ENCODE measurements around the gene LELP1. TPM values are rescaled to one million over a fixed set of nuclear protein-coding genes. Genes with fewer than 3 reads are reported as not detected.
A peak's percentile ranks its signal among the peaks of the same experiment; 100 is the strongest.

LELP1 gene
- total RNA-seq, 2 experiments from 2014 or later: not detected

- Histone ChIP-seq H3K27ac (ENCODE audit: low read depth, low read length, poor library complexity, severe bottlenecking) (no peak overlapping the region), H2AFZ (ENCODE audit: low read length) (no peak overlapping the region), H3K4me1 (ENCODE audit: insufficient read depth, low read length, poor library complexity, severe bottlenecking) (no peaks in the 10 kb centered on the region), H4K20me1 (ENCODE audit: insufficient read depth, low read length) (no peaks in the 10 kb centered on the region), H3K36me3 (ENCODE audit: insufficient read depth, low read length) (no peaks in the 10 kb centered on the region), H3K4me2 (ENCODE audit: low read length) (no peak overlapping the region), H3K79me2 (ENCODE audit: insufficient read depth, low read depth, low read length) (no peaks in the 10 kb centered on the region), H3K9me2 (ENCODE audit: insufficient read depth, low read length) (no peaks in the 10 kb centered on the region), H3K4me3 (ENCODE audit: low read depth, low read length, poor library complexity, severe bottlenecking) (no peak overlapping the region), H3K9me3 (ENCODE audit: low read length) (no peaks in the 10 kb centered on the region)
- ChIA-PET POLR2A (no interaction called here), CTCF (ENCODE audit: unreplicated experiment) (no interaction called here)
- intact Hi-C loops (cut with micrococcal nuclease; ENCODE audit: unreplicated experiment): no loop called here
- no peak for DNase-seq (ENCODE audit: low spot score)
- BruUV-seq (replicated peaks): no TSS peak
- TF ChIP-seq CTCF (conservative IDR thresholded peaks at IDR 0.05; ENCODE audit: low read length) (peak; percentile 55), EZH2phosphoT487 (IDR thresholded peaks at IDR 0.05; ENCODE audit: borderline replicate concordance, low read depth, low read length) (no peak)
Observed at GRCh38 chr1:153190373-153190772, 12.9 kb upstream of the LELP1 start.

- H4K20me1 ChIP-seq (ENCODE audit: insufficient read depth, low read length): no peaks in the 10 kb centered on the region
- DNase-seq (ENCODE audit: low spot score): peak; percentile 12
- H3K36me3 ChIP-seq (ENCODE audit: insufficient read depth, low read length): no peaks in the 10 kb centered on the region
- no peak overlapping the region for H3K27ac ChIP-seq (ENCODE audit: low read depth, low read length, poor library complexity, severe bottlenecking)
- H3K4me2 ChIP-seq (ENCODE audit: low read length): no peak overlapping the region
- H3K9me3 ChIP-seq (ENCODE audit: low read length): no peaks in the 10 kb centered on the region
- no peaks in the 10 kb centered on the region for H3K9me2 ChIP-seq (ENCODE audit: insufficient read depth, low read length)
- POLR2A ChIA-PET: interaction anchor here (1.1 kb wide), 1 partner anchor 22 kb away, joined by 3 read pairs; no protein-coding TSS in a partner anchor
- peak; percentile 68 for TF ChIP-seq CTCF (conservative IDR thresholded peaks at IDR 0.05; ENCODE audit: low read length)
- TF ChIP-seq EZH2phosphoT487 (IDR thresholded peaks at IDR 0.05; ENCODE audit: borderline replicate concordance, low read depth, low read length): no peak
- no TSS peak for BruUV-seq (replicated peaks)
- no peaks in the 10 kb centered on the region for H3K79me2 ChIP-seq (ENCODE audit: insufficient read depth, low read depth, low read length)
- no peaks in the 10 kb centered on the region for H3K4me1 ChIP-seq (ENCODE audit: insufficient read depth, low read length, poor library complexity, severe bottlenecking)
- H2AFZ ChIP-seq (ENCODE audit: low read length): no peak overlapping the region
- H3K4me3 ChIP-seq (ENCODE audit: low read depth, low read length, poor library complexity, severe bottlenecking): no peak overlapping the region
- intact Hi-C loops (cut with micrococcal nuclease; ENCODE audit: unreplicated experiment): no loop called here
- CTCF ChIA-PET (ENCODE audit: unreplicated experiment): no interaction called here
Observed at GRCh38 chr1:153192697-153193096, 10.5 kb upstream of the LELP1 start.

- ChIA-PET POLR2A (no interaction called here), CTCF (ENCODE audit: unreplicated experiment) (no interaction called here)
- Histone ChIP-seq H3K4me3 (ENCODE audit: low read depth, low read length, poor library complexity, severe bottlenecking) (no peak overlapping the region), H3K9me2 (ENCODE audit: insufficient read depth, low read length) (no peaks in the 10 kb centered on the region), H3K4me1 (ENCODE audit: insufficient read depth, low read length, poor library complexity, severe bottlenecking) (no peaks in the 10 kb centered on the region), H4K20me1 (ENCODE audit: insufficient read depth, low read length) (no peaks in the 10 kb centered on the region), H3K36me3 (ENCODE audit: insufficient read depth, low read length) (no peaks in the 10 kb centered on the region), H3K27ac (ENCODE audit: low read depth, low read length, poor library complexity, severe bottlenecking) (no peak overlapping the region), H3K4me2 (ENCODE audit: low read length) (no peak overlapping the region), H3K79me2 (ENCODE audit: insufficient read depth, low read depth, low read length) (no peaks in the 10 kb centered on the region), H2AFZ (ENCODE audit: low read length) (no peak overlapping the region), H3K9me3 (ENCODE audit: low read length) (no peaks in the 10 kb centered on the region)
- intact Hi-C loops (cut with micrococcal nuclease; ENCODE audit: unreplicated experiment): no loop called here
- BruUV-seq (replicated peaks): no TSS peak
- TF ChIP-seq EZH2phosphoT487 (IDR thresholded peaks at IDR 0.05; ENCODE audit: borderline replicate concordance, low read depth, low read length) (no peak), CTCF (conservative IDR thresholded peaks at IDR 0.05; ENCODE audit: low read length) (no peak)
- DNase-seq (ENCODE audit: low spot score): no peak
Observed at GRCh38 chr1:153194331-153195050, 8.7 kb upstream of the LELP1 start.

Measured in OCI-LY7 (cell line).